NT2/D1 (cell line): ENCODE measurements around the gene ANO7.

Experiments
- YY1 ChIP-seq: IDR thresholded peaks from 2 replicates; pipeline ENCODE4 v1.6.1; 2011; ENCODE audit not compliant: insufficient read length, insufficient read depth
- ZNF274 ChIP-seq: IDR thresholded peaks from 2 replicates; pipeline ENCODE4 v1.6.1; 2011; ENCODE audit warnings: mild to moderate bottlenecking, low read depth, low read length

GRCh38 chr2:241208058-241208457 lies 19.6 kb downstream of the ANO7 start:
- no peak for TF ChIP-seq ZNF274
- no peak for TF ChIP-seq YY1
